A673 (cell line): ENCODE measurements around the gene TPI1.

Source experiments
- EZH2 ChIP-seq: fragments of 200-600 bp; sonication (generic); IDR thresholded peaks from 2 replicates; pipeline ENCODE4 v1.6.1; 2017; ENCODE audit warnings: borderline replicate concordance, low read depth, mild to moderate bottlenecking, mixed read lengths, antibody characterized with exemption, low read length; ENCODE audit not compliant: poor library complexity, severe bottlenecking
- TF ChIP-seq, protein P1 (sequence below): fragments of 300-800, 200-600 bp; sonication (generic); conservative IDR thresholded peaks from 2 replicates; pipeline ENCODE4 v1.5.1; 2017; ENCODE audit warnings: low read depth, mild to moderate bottlenecking, antibody characterized with exemption, low read length, moderate library complexity, mixed read lengths

DNA sequence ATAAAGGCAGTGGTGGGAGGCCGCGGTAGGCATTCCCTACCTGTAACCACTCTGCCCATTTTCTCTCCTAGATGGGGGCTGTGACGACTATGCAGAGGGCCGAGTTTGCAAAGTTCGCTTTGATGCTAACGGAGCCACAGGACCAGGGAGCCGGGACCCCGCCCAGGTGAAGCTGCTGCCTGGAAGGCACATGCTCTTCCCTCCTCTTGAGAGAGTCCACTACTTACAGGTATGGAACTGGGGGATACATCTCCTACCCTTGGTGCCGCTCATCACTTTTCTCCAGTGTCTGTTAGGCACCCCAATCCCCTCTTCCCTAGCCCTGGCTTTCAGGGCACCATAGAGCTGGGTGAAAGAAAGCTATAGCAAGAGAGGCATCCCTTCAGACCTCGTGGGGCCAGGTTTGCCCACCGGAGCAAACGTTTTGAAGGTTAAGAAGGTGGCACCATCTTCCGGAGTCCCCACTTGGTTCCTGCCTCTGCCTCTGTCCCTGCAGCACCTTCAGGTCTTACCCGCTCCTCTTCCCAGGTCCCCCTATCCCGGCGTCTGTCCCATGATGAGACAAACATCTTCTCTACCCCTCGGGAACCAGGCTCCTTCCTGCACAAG lies 41.1 kb upstream of the TPI1 start:
- TF ChIP-seq, protein P1, sequence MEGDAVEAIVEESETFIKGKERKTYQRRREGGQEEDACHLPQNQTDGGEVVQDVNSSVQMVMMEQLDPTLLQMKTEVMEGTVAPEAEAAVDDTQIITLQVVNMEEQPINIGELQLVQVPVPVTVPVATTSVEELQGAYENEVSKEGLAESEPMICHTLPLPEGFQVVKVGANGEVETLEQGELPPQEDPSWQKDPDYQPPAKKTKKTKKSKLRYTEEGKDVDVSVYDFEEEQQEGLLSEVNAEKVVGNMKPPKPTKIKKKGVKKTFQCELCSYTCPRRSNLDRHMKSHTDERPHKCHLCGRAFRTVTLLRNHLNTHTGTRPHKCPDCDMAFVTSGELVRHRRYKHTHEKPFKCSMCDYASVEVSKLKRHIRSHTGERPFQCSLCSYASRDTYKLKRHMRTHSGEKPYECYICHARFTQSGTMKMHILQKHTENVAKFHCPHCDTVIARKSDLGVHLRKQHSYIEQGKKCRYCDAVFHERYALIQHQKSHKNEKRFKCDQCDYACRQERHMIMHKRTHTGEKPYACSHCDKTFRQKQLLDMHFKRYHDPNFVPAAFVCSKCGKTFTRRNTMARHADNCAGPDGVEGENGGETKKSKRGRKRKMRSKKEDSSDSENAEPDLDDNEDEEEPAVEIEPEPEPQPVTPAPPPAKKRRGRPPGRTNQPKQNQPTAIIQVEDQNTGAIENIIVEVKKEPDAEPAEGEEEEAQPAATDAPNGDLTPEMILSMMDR = no peak
- TF ChIP-seq EZH2 = no peak
